HepG2 (cell line): ENCODE measurements around the gene TEX14. TPM values are rescaled to one million over a fixed set of nuclear protein-coding genes. Genes with fewer than 3 reads are reported as not detected.

Source experiments
- CEBPB ChIP-seq: IDR thresholded peaks from 2 replicates; pipeline ENCODE4 v1.6.1; 2011; ENCODE audit warnings: low read depth, low read length, improper control_type of control experiment, borderline replicate concordance
- CEBPG ChIP-seq: IDR thresholded peaks from 2 replicates; pipeline ENCODE4 v1.6.1; 2016
- EP300 ChIP-seq, 3 experiments: sonication (generic) in 1 of 3; formaldehyde crosslinking in 1 of 3; IDR thresholded peaks; 2 replicates each; pipeline versions ENCODE4 v1.5.1 to v1.6.1; 2011 to 2020; ENCODE audit warnings: low read depth in 2 of 3, low read length in 2 of 3, borderline replicate concordance in 1 of 3, improper control_type of control experiment in 1 of 3, mild to moderate bottlenecking in 1 of 3, missing genetic modification reagents in 1 of 3, moderate library complexity in 1 of 3
- FOSL2 ChIP-seq: sonication (generic); formaldehyde crosslinking; IDR thresholded peaks from 2 replicates; pipeline ENCODE4 v1.4.0; 2020; ENCODE audit warnings: missing genetic modification reagents
- HIC2 ChIP-seq: sonication (generic); formaldehyde crosslinking; IDR thresholded peaks from 2 replicates; pipeline ENCODE4 v1.9.0; 2022; ENCODE audit warnings: low read depth, missing genetic modification reagents
- HMG20B ChIP-seq: conservative IDR thresholded peaks from 2 replicates; pipeline ENCODE4 v1.6.1; 2016; ENCODE audit warnings: missing genetic modification reagents, missing compliant biosample characterization
- HOXA3 ChIP-seq: sonication (generic); formaldehyde crosslinking; IDR thresholded peaks from 2 replicates; pipeline ENCODE4 v1.5.0; 2020; ENCODE audit warnings: missing genetic modification reagents
- MYNN ChIP-seq: sonication (generic); formaldehyde crosslinking; IDR thresholded peaks from 2 replicates; pipeline ENCODE4 v1.4.0; 2020; ENCODE audit warnings: mild to moderate bottlenecking, low read depth, missing genetic modification reagents
- NR0B2 ChIP-seq: sonication (generic); formaldehyde crosslinking; IDR thresholded peaks from 2 replicates; pipeline ENCODE4 v1.4.0; 2020; ENCODE audit warnings: mild to moderate bottlenecking, missing genetic modification reagents
- PAF1 ChIP-seq: IDR thresholded peaks from 2 replicates; pipeline ENCODE4 v1.6.1; 2016; ENCODE audit warnings: missing genetic modification reagents, missing compliant biosample characterization
- PLRG1 ChIP-seq: fragments of 450-650 bp; conservative IDR thresholded peaks from 2 replicates; pipeline ENCODE4 v1.6.1; 2016
- RFX5 ChIP-seq: IDR thresholded peaks from 2 replicates; pipeline ENCODE4 v1.6.1; 2011; ENCODE audit warnings: low read depth, low read length, improper control_type of control experiment
- RXRB ChIP-seq: IDR thresholded peaks from 2 replicates; pipeline ENCODE4 v1.6.1; 2016; ENCODE audit warnings: borderline replicate concordance, missing genetic modification reagents, missing compliant biosample characterization
- TGIF2 ChIP-seq: IDR thresholded peaks from 2 replicates; pipeline ENCODE4 v1.6.1; 2016; ENCODE audit warnings: control low read depth, missing compliant biosample characterization
- ZBTB49 ChIP-seq: sonication (generic); formaldehyde crosslinking; IDR thresholded peaks from 2 replicates; pipeline ENCODE4 v1.4.0; 2020; ENCODE audit warnings: missing genetic modification reagents, borderline replicate concordance
- ZMYM2 ChIP-seq: sonication (generic); formaldehyde crosslinking; IDR thresholded peaks from 2 replicates; pipeline ENCODE4 v1.8.0; 2022; ENCODE audit warnings: mild to moderate bottlenecking, missing genetic modification reagents
- ZNF232 ChIP-seq: sonication (generic); formaldehyde crosslinking; IDR thresholded peaks from 2 replicates; pipeline ENCODE4 v1.4.0; 2020; ENCODE audit warnings: missing genetic modification reagents, borderline replicate concordance
- ZNF512 ChIP-seq: sonication (generic); formaldehyde crosslinking; IDR thresholded peaks from 2 replicates; pipeline ENCODE4 v1.4.0; 2020; ENCODE audit warnings: mild to moderate bottlenecking, missing genetic modification reagents
- ZNF576 ChIP-seq: sonication (generic); formaldehyde crosslinking; IDR thresholded peaks from 2 replicates; pipeline ENCODE4 v1.4.0; 2020; ENCODE audit warnings: mild to moderate bottlenecking, missing genetic modification reagents
- polyA plus RNA-seq, 8 experiments: library from polyadenylated mRNA; depleted of rRNA in 3 of 8; stranded (reverse) in 7 of 8; unstranded in 1 of 8; fragments of >200 nt; fragmentation: Illumina TruSeq in 4 of 8; extraction: Trizol in 4 of 8; gene quantifications; 2 replicates each; pipeline versions ENCODE4 v1.2.1 to v1.2.3, GENCODE V29; 2011 to 2016; ENCODE audit warnings: low read depth in 4 of 8, missing spikeins in 1 of 8, mixed read lengths in 1 of 8; ENCODE audit not compliant: insufficient read depth in 1 of 8
- total RNA-seq, 5 experiments: library from RNA; depleted of rRNA; stranded (reverse); fragments of >200 nt; fragmentation: Illumina TruSeq; extraction: Trizol; gene quantifications; 2 replicates each; pipeline ENCODE4 v1.2.3, GENCODE V29; 2016; ENCODE audit warnings: low read depth in 1 of 5

Gene TEX14
- total and polyA plus RNA-seq, 2 of the 13 experiments (the other 11 are each of a cell fraction or from before 2014, with no cell fraction given), result 0.04 to 0.07 TPM

- no peak for TF ChIP-seq ZNF512 (CRISPR knock-in tag)
- no peak for TF ChIP-seq MYNN
- peak; percentile 65 for TF ChIP-seq HOXA3
- no peak for TF ChIP-seq NR0B2 (CRISPR knock-in tag)
- TF ChIP-seq PAF1 (CRISPR knock-in tag), result no peak
- TF ChIP-seq PLRG1, result no peak
- peak; percentile 96 for TF ChIP-seq CEBPB
- peak; percentile 23; the same call in 1 of the 2 replicates for TF ChIP-seq FOSL2 (CRISPR knock-in tag)
- peak; percentile 57; the same call in 1 of the 2 replicates for TF ChIP-seq RFX5
- TF ChIP-seq ZBTB49, result no peak
- TF ChIP-seq HIC2 (CRISPR knock-in tag), result peak; percentile 64; the same call in 1 of the 2 replicates
- no peak for TF ChIP-seq ZMYM2 (CRISPR knock-in tag)
- peak; percentile 60; the same call in 1 of the 2 replicates for TF ChIP-seq CEBPG (CRISPR knock-in tag)
- no peak for TF ChIP-seq ZNF576 (CRISPR knock-in tag)
- no peak for TF ChIP-seq ZNF232 (CRISPR knock-in tag)
- TF ChIP-seq EP300 (IDR thresholded peaks at IDR 0.05; ENCODE audit: low read depth in 2 of 2, low read length in 2 of 2), result peak in 1 of 2 experiments; percentile 39; a peak in 1 of 4 replicates
- 0 out of 2 replicates have a peak, but pooled peaks have one; percentile 14 for TF ChIP-seq EP300 (CRISPR knock-in tag; IDR thresholded peaks at IDR 0.05; ENCODE audit: borderline replicate concordance)
- TF ChIP-seq HMG20B (CRISPR knock-in tag), result no peak
- TF ChIP-seq TGIF2 (CRISPR knock-in tag), result no peak
- no peak for TF ChIP-seq RXRB (CRISPR knock-in tag)
Observed at GRCh38 chr17:58507123-58507634, 184.7 kb downstream of the TEX14 start (continued).
